ENCODE data around the gene VASH1. TPM values are rescaled to one million over a fixed set of nuclear protein-coding genes. Genes with fewer than 3 reads are reported as not detected.
A peak's percentile ranks its signal among the peaks of the same experiment; 100 is the strongest.

VASH1 gene
- total and polyA plus RNA-seq, 9 donors, result 18.6 to 61.2 (median 55.3) TPM

DNA sequence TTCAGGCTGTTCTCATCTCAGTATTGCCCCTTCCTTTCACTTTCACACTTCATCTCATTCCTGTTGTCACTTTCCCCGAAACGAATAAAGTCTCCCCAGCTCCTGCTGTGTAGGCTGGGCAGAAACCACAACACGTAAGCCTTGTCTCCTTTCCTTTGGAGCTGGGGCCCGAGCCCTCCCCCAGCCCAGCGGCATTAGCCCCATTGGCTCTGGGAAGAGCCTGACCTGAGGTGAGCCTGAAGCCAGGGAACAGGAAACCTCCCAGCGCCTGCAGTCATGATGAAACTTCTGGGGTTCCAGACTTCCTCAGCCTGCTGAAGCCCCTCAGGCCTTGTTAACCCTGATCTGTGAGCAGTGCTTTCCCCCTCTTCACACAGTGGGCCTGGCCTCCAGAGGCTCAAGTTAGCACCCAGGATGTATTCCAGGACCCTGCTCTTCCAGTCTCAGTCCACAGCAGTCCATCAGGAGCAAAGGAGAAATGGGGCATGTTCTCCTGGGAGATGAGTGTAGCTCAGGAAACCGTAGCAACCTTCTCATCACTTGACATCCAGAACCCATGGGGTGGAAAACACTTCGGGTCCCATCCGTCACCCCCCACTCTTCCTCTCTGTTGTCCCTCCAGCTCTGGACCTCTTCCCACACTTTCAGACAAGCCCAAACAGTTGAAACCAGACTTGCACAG, 21.8 kb downstream of the VASH1 start:
- Histone ChIP-seq H3K4me3 (ENCODE audit: low read length) (no peak overlapping the region), H3K4me1 (ENCODE audit: control insufficient read depth, insufficient read depth, low read length) (peaks cover 37% of the 10 kb centered on the region), H3K9me3 (replicated peaks; ENCODE audit: control insufficient read depth, low read depth, low read length) (no peaks in the 10 kb centered on the region), H3K27ac (ENCODE audit: low read length) (peak overlapping the region; percentile 42), H3K27me3 (ENCODE audit: control insufficient read depth, insufficient read depth, low read length) (no peaks in the 10 kb centered on the region), H3K36me3 (ENCODE audit: control insufficient read depth, insufficient read depth, low read length) (peaks cover 86% of the 10 kb centered on the region)
- DNase-seq, result no peak
- WGBS (ENCODE audit: insufficient coverage), result 39% methylated on average over 8 of the region's 9 CpGs

- Histone ChIP-seq H3K9me3 (replicated peaks; ENCODE audit: control insufficient read depth, low read depth, low read length) (no peaks in the 10 kb centered on the region), H3K27me3 (ENCODE audit: control insufficient read depth, insufficient read depth, low read length) (no peaks in the 10 kb centered on the region), H3K27ac (ENCODE audit: low read length) (no peak overlapping the region), H3K4me1 (ENCODE audit: control insufficient read depth, insufficient read depth, low read length) (peaks cover 37% of the 10 kb centered on the region), H3K36me3 (ENCODE audit: control insufficient read depth, insufficient read depth, low read length) (peaks cover 86% of the 10 kb centered on the region), H3K4me3 (ENCODE audit: low read length) (no peak overlapping the region)
- no peak for DNase-seq
- WGBS (ENCODE audit: insufficient coverage), result 80% methylated on average over 2 of the region's 6 CpGs
Measured at GRCh38 chr14:76784266-76784874, 23.1 kb downstream of the VASH1 start.

- Histone ChIP-seq H3K4me1 (ENCODE audit: control insufficient read depth, insufficient read depth, low read length) (peaks cover 36% of the 10 kb centered on the region), H3K4me3 (ENCODE audit: low read length) (no peak overlapping the region), H3K9me3 (replicated peaks; ENCODE audit: control insufficient read depth, low read depth, low read length) (no peaks in the 10 kb centered on the region), H3K27ac (ENCODE audit: low read length) (no peak overlapping the region), H3K36me3 (ENCODE audit: control insufficient read depth, insufficient read depth, low read length) (peaks cover 84% of the 10 kb centered on the region), H3K27me3 (ENCODE audit: control insufficient read depth, insufficient read depth, low read length) (no peaks in the 10 kb centered on the region)
- WGBS (ENCODE audit: insufficient coverage), result no CpG with 5 or more reads among the region's 2 CpGs
- peak; percentile 90 for DNase-seq
Measured at GRCh38 chr14:76784881-76785280, 23.6 kb downstream of the VASH1 start.

DNA sequence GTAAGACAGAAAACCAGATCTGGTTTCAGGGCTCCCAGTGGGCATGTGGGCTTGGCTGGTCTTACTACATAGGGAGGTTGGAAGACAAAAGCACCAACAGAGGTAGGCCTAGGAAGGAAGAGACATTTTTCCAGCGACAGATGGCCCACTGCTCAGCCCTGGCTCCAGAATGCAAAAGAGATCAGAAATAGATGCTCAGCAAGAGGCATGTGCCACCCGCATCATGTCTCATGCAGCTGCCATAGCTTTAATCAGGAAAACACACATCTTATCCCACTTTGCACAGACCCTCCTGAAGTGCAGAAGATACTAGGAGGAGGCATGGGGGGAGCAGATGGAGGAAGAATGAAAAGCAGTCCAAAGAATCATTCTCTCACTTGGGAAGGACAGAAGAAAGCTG, 25.3 kb downstream of the VASH1 start:
- no peak overlapping the region for H3K27ac ChIP-seq (ENCODE audit: low read length)
- no peak overlapping the region for H3K4me3 ChIP-seq (ENCODE audit: low read length)
- H3K4me1 ChIP-seq (ENCODE audit: control insufficient read depth, insufficient read depth, low read length), result peaks cover 20% of the 10 kb centered on the region
- peaks cover 1% of the 10 kb centered on the region for H3K9me3 ChIP-seq (replicated peaks; ENCODE audit: control insufficient read depth, low read depth, low read length)
- WGBS (ENCODE audit: insufficient coverage), result no CpG with 5 or more reads among the region's 2 CpGs
- H3K27me3 ChIP-seq (ENCODE audit: control insufficient read depth, insufficient read depth, low read length), result no peaks in the 10 kb centered on the region
- no peak for DNase-seq
- H3K36me3 ChIP-seq (ENCODE audit: control insufficient read depth, insufficient read depth, low read length), result peaks cover 85% of the 10 kb centered on the region

- no peak for DNase-seq
- peaks cover 4% of the 10 kb centered on the region for H3K9me3 ChIP-seq (replicated peaks; ENCODE audit: control insufficient read depth, low read depth, low read length)
- no peaks in the 10 kb centered on the region for H3K27me3 ChIP-seq (ENCODE audit: control insufficient read depth, insufficient read depth, low read length)
- H3K36me3 ChIP-seq (ENCODE audit: control insufficient read depth, insufficient read depth, low read length), result peaks cover 44% of the 10 kb centered on the region
- H3K4me1 ChIP-seq (ENCODE audit: control insufficient read depth, insufficient read depth, low read length), result no peaks in the 10 kb centered on the region
- no peak overlapping the region for H3K27ac ChIP-seq (ENCODE audit: low read length)
- no CpG with 5 or more reads among the region's 2 CpGs for WGBS (ENCODE audit: insufficient coverage)
- no peak overlapping the region for H3K4me3 ChIP-seq (ENCODE audit: low read length)
Measured at GRCh38 chr14:76792422-76792821, 31.2 kb downstream of the VASH1 start.

DNA sequence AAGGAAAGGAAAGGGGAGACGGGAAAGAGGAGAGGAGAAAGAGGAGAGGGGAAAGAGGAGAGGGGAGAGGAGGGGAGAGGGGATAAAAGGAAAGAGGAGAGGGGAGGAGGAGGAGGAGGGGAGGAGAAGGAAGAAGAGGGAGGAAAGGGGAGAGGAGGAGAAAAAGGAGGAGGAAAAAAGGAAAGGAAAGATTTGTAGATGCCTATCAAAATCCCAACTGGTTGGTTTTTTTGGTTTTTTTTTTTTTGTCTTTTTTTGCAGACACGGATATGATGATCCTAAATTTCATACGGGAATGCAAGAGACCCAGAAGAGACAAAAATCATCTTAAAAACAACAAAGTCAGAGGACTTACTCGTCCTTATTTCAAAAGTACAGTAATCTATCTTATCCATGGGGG, 32.1 kb downstream of the VASH1 start:
- WGBS (ENCODE audit: insufficient coverage), result 73% methylated on average over 2 of the region's 4 CpGs
- no peak for DNase-seq
- Histone ChIP-seq H3K27ac (ENCODE audit: low read length) (no peak overlapping the region), H3K4me1 (ENCODE audit: control insufficient read depth, insufficient read depth, low read length) (no peaks in the 10 kb centered on the region), H3K27me3 (ENCODE audit: control insufficient read depth, insufficient read depth, low read length) (no peaks in the 10 kb centered on the region), H3K9me3 (replicated peaks; ENCODE audit: control insufficient read depth, low read depth, low read length) (peaks cover 4% of the 10 kb centered on the region), H3K4me3 (ENCODE audit: low read length) (no peak overlapping the region), H3K36me3 (ENCODE audit: control insufficient read depth, insufficient read depth, low read length) (peaks cover 45% of the 10 kb centered on the region)

- Histone ChIP-seq H3K4me1 (ENCODE audit: control insufficient read depth, insufficient read depth, low read length) (no peaks in the 10 kb centered on the region), H3K27ac (ENCODE audit: low read length) (no peak overlapping the region), H3K36me3 (ENCODE audit: control insufficient read depth, insufficient read depth, low read length) (peaks cover 44% of the 10 kb centered on the region), H3K9me3 (replicated peaks; ENCODE audit: control insufficient read depth, low read depth, low read length) (peaks cover 4% of the 10 kb centered on the region), H3K27me3 (ENCODE audit: control insufficient read depth, insufficient read depth, low read length) (no peaks in the 10 kb centered on the region), H3K4me3 (ENCODE audit: low read length) (no peak overlapping the region)
- no CpG with 5 or more reads among the region's 5 CpGs for WGBS (ENCODE audit: insufficient coverage)
- DNase-seq, result no peak
Measured at GRCh38 chr14:76793956-76794355, 32.7 kb downstream of the VASH1 start.

GRCh38 chr14:76806446-76806845, 45.2 kb downstream of the VASH1 start:
- H3K36me3 ChIP-seq (ENCODE audit: control insufficient read depth, insufficient read depth, low read length), result peaks cover 58% of the 10 kb centered on the region
- H3K9me3 ChIP-seq (replicated peaks; ENCODE audit: control insufficient read depth, low read depth, low read length), result no peaks in the 10 kb centered on the region
- H3K4me3 ChIP-seq (ENCODE audit: low read length), result no peak overlapping the region
- H3K27me3 ChIP-seq (ENCODE audit: control insufficient read depth, insufficient read depth, low read length), result no peaks in the 10 kb centered on the region
- WGBS (ENCODE audit: insufficient coverage), result 92% methylated on average over 5 of the region's 12 CpGs
- DNase-seq, result no peak
- no peak overlapping the region for H3K27ac ChIP-seq (ENCODE audit: low read length)
- peaks cover 16% of the 10 kb centered on the region for H3K4me1 ChIP-seq (ENCODE audit: control insufficient read depth, insufficient read depth, low read length)

- peaks cover 52% of the 10 kb centered on the region for H3K36me3 ChIP-seq (ENCODE audit: control insufficient read depth, insufficient read depth, low read length)
- H3K27ac ChIP-seq (ENCODE audit: low read length), result no peak overlapping the region
- peaks cover 26% of the 10 kb centered on the region for H3K4me1 ChIP-seq (ENCODE audit: control insufficient read depth, insufficient read depth, low read length)
- H3K27me3 ChIP-seq (ENCODE audit: control insufficient read depth, insufficient read depth, low read length), result no peaks in the 10 kb centered on the region
- WGBS (ENCODE audit: insufficient coverage), result no CpG with 5 or more reads among the region's 1 CpG
- H3K9me3 ChIP-seq (replicated peaks; ENCODE audit: control insufficient read depth, low read depth, low read length), result no peaks in the 10 kb centered on the region
- DNase-seq, result no peak
- H3K4me3 ChIP-seq (ENCODE audit: low read length), result no peak overlapping the region
Measured at GRCh38 chr14:76808011-76808410, 46.7 kb downstream of the VASH1 start.

DNA sequence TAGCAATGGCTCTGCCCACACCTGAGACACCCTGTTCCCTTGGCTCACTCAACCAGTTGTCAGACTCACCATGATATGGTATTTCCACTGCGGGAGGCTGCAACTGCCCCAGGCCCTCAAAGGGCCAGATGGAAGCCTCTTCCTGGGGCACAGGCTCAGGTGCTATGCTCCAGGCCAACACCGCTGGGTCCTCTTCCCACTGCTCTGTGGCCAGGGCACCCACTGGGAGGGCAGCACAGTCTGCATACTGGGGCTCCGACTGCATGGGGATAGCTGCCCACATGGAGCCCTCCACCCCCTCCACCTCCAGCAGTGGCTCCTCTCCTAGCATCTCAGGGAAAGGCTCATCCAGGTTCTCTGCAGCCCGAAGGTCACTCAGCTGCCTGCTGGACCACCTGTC, 47.7 kb downstream of the VASH1 start:
- no peaks in the 10 kb centered on the region for H3K9me3 ChIP-seq (replicated peaks; ENCODE audit: control insufficient read depth, low read depth, low read length)
- no peaks in the 10 kb centered on the region for H3K27me3 ChIP-seq (ENCODE audit: control insufficient read depth, insufficient read depth, low read length)
- H3K36me3 ChIP-seq (ENCODE audit: control insufficient read depth, insufficient read depth, low read length), result peaks cover 44% of the 10 kb centered on the region
- H3K27ac ChIP-seq (ENCODE audit: low read length), result no peak overlapping the region
- peaks cover 27% of the 10 kb centered on the region for H3K4me1 ChIP-seq (ENCODE audit: control insufficient read depth, insufficient read depth, low read length)
- no peak for DNase-seq
- H3K4me3 ChIP-seq (ENCODE audit: low read length), result no peak overlapping the region
- WGBS (ENCODE audit: insufficient coverage), result 92% methylated on average over 4 of the region's 4 CpGs
